Measurements from ENCODE around the gene NEURL3. TPM values are rescaled to one million over a fixed set of nuclear protein-coding genes. Genes with fewer than 3 reads are reported as not detected.
A peak's percentile ranks its signal among the peaks of the same experiment; 100 is the strongest.

NEURL3 gene
- total RNA-seq, 1 donor from 2014 or later, result 0.29 TPM

- Histone ChIP-seq H3K4me3 (no peak overlapping the region), H3K4me1 (no peaks in the 10 kb centered on the region), H3K27me3 (no peaks in the 10 kb centered on the region), H3K27ac (no peak overlapping the region), H3K9me3 (no peaks in the 10 kb centered on the region), H3K36me3 (no peaks in the 10 kb centered on the region)
- DNase-seq (no peak), ATAC-seq (peak; percentile 32)
- no peak for TF ChIP-seq CTCF (IDR thresholded peaks at IDR 0.05)
- intact Hi-C loops (cut with DNase I), result no loop called here
Measured at GRCh38 chr2:96449637-96450036, 55.5 kb downstream of the NEURL3 start.

GRCh38 chr2:96449174-96449573 lies 56.0 kb downstream of the NEURL3 start:
- Histone ChIP-seq H3K9me3 (no peaks in the 10 kb centered on the region), H3K4me3 (no peak overlapping the region), H3K27me3 (no peaks in the 10 kb centered on the region), H3K4me1 (no peaks in the 10 kb centered on the region), H3K27ac (no peak overlapping the region), H3K36me3 (no peaks in the 10 kb centered on the region)
- ATAC-seq (no peak), DNase-seq (no peak)
- no peak for TF ChIP-seq CTCF (IDR thresholded peaks at IDR 0.05)
- intact Hi-C loops (cut with DNase I), result no loop called here

GRCh38 chr2:96447726-96448125 lies 57.4 kb downstream of the NEURL3 start:
- ATAC-seq (no peak), DNase-seq (no peak)
- Histone ChIP-seq H3K27me3 (no peaks in the 10 kb centered on the region), H3K4me3 (no peak overlapping the region), H3K36me3 (no peaks in the 10 kb centered on the region), H3K27ac (no peak overlapping the region), H3K4me1 (no peaks in the 10 kb centered on the region), H3K9me3 (no peaks in the 10 kb centered on the region)
- TF ChIP-seq CTCF (IDR thresholded peaks at IDR 0.05), result no peak
- intact Hi-C loops (cut with DNase I), result no loop called here

Other genes starting within 250 kb of the NEURL3 start
- gene TMEM127, start 239.4 kb downstream of the NEURL3 start, total RNA-seq, result 67.3 TPM
- gene CIAO1, start 239.1 kb downstream of the NEURL3 start, total RNA-seq, result 61.7 TPM
- gene SNRNP200, start 199.8 kb downstream of the NEURL3 start, total RNA-seq, result 91.2 TPM
- gene ITPRIPL1, start 180.0 kb downstream of the NEURL3 start, total RNA-seq, result 1.3 TPM
- gene NCAPH, start 169.6 kb downstream of the NEURL3 start, total RNA-seq, result 1.6 TPM
- 32.8 TPM for gene ARID5A, start 31.4 kb upstream of the NEURL3 start, total RNA-seq
- 50.1 TPM for gene KANSL3, start 133.0 kb upstream of the NEURL3 start, total RNA-seq
- gene FER1L5, start 137.4 kb upstream of the NEURL3 start, total RNA-seq, result 0.14 TPM
- 16.5 TPM for gene LMAN2L, start 234.7 kb upstream of the NEURL3 start, total RNA-seq

All from upper lobe of right lung (tissue), 1 donor.